ENCODE results near the gene GDAP1L1.

Gene GDAP1L1

DNA sequence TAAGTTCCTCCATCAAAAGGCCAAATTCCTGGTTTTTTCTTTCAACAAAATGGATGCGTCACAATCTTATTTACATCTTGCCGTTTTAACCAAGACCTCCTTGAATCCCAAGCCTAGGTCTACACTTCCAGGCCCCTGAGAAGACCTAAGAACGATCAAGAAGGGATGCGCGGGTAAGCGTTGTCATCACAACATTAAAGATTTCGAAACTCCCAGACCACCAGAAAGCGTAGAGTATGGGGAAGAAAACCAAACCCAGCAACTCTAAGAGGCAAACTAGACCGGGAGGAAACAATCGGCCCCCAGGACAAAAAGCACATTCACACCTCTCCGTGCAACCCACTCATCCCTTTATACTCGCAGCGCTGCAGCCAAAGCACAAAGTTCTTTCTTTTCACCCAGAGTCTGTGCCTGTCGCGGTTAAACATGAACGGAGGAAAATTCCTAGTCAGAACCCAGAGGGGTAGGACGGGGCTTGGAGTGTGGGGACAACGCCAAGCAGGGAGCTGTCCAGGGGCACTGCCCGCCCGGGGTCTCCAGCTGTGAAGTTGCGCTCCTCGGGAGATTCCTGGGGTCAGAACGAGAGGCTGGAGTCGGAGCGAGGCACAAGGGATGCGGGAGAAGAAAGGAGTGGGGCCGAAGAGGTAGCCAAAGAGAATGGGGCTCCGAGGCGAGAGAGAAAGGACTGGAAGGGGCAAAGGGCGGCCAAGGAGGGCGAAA lies 37.3 kb upstream of the GDAP1L1 start:
- peak overlapping the region; percentile 92 for H3K4me3 ChIP-seq (ENCODE audit: low read depth, low read length)
- in situ Hi-C loops (cut with HindIII; ENCODE audit: low sequenced_read_pairs) = no loop called here
- DNase-seq (ENCODE audit: low read depth, low spot score) = peak; percentile 25
- TF ChIP-seq, protein P1, sequence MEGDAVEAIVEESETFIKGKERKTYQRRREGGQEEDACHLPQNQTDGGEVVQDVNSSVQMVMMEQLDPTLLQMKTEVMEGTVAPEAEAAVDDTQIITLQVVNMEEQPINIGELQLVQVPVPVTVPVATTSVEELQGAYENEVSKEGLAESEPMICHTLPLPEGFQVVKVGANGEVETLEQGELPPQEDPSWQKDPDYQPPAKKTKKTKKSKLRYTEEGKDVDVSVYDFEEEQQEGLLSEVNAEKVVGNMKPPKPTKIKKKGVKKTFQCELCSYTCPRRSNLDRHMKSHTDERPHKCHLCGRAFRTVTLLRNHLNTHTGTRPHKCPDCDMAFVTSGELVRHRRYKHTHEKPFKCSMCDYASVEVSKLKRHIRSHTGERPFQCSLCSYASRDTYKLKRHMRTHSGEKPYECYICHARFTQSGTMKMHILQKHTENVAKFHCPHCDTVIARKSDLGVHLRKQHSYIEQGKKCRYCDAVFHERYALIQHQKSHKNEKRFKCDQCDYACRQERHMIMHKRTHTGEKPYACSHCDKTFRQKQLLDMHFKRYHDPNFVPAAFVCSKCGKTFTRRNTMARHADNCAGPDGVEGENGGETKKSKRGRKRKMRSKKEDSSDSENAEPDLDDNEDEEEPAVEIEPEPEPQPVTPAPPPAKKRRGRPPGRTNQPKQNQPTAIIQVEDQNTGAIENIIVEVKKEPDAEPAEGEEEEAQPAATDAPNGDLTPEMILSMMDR (IDR thresholded peaks at IDR 0.05; ENCODE audit: low read depth, low read length) = no peak

DNA sequence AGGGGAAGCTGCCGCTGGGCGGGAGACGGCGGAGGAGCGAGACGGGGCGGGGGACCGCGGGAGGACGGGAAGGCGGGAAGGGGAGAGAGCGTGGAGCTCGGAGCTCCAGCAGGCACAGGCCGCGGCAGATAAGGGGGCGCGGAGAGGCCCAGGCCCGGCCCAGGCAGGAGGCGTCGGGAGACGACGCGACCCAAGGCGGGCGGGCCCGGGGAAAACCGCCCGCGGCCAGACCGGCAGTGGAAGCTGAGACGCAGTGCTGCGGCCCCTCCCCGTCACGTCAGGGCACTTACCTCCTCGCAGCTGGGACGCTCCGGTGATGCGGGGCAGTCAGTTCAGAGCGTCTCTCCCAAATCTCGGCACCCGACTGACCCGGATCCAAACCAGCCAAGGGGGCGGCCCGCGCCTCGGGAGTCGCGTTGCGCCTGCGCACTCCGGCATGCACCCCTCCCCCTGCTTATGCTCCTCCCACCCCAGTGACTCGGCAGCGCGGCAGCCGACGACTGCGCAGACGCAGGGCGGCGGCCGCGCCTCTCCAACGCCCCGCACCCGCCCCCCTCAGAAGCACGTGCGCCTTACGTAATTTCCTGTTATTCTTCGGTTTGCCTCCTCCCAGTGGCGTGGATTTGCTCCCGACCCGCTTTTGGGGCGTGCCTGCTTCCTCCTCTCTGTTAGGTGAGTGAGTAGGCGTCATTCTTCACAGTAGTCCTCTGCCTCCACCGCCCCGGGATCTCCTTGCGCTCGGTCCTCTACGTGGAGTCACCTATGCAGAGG lies 36.5 kb upstream of the GDAP1L1 start, which contains the start of gene OSER1:
OSER1 (minus strand) TSS at position 366 of the 771 bp plus-strand sequence. CDS start 3,814 bp downstream, outside the sequence.
- peak within 1 kb of the TSS; percentile 92 for H3K4me3 ChIP-seq (ENCODE audit: low read depth, low read length)
- peak; percentile 97 for DNase-seq (ENCODE audit: low read depth, low spot score)
- in situ Hi-C loops (cut with HindIII; ENCODE audit: low sequenced_read_pairs) = no loop called here
- TF ChIP-seq, protein P1 (IDR thresholded peaks at IDR 0.05; ENCODE audit: low read depth, low read length) = no peak

DNA sequence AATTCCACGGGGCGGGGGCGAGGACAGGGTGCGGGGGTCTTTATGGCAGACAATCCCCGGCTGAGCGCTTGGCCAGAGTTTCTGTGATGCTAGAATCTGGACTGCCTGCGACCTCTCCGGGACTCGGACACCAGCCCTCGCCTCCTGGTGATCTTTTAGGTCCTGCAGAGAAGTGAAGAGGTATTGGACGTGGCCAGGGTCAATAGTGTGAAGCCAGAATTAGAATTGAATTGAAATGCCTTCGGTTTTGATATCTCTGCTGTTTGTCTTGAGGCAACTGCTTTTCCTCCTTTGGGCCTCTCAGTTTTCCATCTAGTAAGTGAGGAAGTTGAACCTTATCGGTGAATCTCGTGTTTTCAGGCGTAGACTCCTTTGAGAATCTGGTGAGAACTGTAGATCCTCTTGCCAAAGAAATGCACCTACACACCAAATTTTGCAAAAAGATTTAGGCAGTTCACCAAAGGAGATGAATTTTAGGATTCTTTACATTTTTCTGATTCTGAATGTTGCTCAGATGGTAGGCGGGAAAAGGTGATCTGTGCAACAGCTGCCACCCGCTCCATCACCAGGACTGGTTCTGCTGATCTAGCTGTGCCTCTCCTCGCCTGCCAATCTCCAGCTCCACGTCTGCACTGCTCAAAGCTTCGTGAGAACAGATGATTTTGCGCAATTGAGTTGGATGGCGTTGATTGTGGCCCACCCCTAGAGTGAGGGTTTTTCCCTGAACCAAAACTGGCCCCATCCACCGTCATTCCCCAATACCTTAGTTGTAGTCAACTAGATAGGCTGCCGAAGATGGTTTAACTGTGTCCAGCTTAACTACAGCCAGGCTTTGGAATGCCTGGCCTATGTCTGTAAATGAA lies 35.7 kb upstream of the GDAP1L1 start:
- in situ Hi-C loops (cut with HindIII; ENCODE audit: low sequenced_read_pairs) = no loop called here
- H3K4me3 ChIP-seq (ENCODE audit: low read depth, low read length) = peak overlapping the region; percentile 92
- TF ChIP-seq, protein P1 (IDR thresholded peaks at IDR 0.05; ENCODE audit: low read depth, low read length) = no peak
- peak; percentile 27 for DNase-seq (ENCODE audit: low read depth, low spot score)

DNA sequence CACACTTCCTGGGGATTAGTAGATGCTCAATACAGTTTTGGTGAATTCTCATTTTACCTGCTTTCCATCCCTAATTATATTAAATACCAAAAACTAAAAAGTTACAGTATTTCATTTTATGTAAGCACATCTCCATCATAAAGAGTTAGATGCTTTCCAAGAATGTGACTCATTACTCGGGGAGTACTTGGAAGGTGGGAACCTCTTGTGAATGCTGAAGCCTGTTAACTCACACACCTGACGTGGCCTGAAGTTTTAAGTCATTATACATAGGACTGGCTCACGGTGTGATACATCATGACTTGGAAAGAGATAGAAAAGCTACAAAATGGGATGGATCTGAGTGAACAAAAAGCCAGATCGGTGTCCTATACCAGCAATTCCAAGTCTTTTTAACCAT lies 34.3 kb upstream of the GDAP1L1 start:
- in situ Hi-C loops (cut with HindIII; ENCODE audit: low sequenced_read_pairs) = no loop called here

DNA sequence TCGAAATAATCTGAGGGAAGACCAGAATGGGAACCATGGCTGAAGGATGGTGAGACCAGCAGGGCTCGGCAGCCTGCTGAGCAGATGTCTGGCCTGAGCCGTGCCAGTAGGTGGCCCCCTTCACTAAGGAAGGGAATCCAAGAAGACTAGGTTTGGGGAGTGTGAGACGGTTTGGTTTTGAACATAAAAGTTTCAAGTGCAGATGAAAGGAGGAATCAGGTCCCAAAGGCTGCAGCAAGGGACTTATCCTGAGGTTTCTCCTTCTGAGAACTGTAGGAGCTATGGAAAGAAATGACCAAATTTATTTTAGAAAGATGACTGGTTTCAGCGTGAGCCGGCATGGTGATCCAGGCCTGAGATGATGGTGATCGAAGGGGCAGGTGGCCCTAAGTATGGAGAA lies 32.0 kb upstream of the GDAP1L1 start:
- H3K4me3 ChIP-seq (ENCODE audit: low read depth, low read length) = no peak overlapping the region
- in situ Hi-C loops (cut with HindIII; ENCODE audit: low sequenced_read_pairs) = no loop called here
- TF ChIP-seq, protein P1 (IDR thresholded peaks at IDR 0.05; ENCODE audit: low read depth, low read length) = peak; percentile 92
- peak; percentile 66 for DNase-seq (ENCODE audit: low read depth, low spot score)

More for the DNA sequence above, 34.3 kb upstream of the GDAP1L1 start:
- no peak overlapping the region for H3K4me3 ChIP-seq (ENCODE audit: low read depth, low read length)
- DNase-seq (ENCODE audit: low read depth, low spot score) = no peak
- TF ChIP-seq, protein P1 (IDR thresholded peaks at IDR 0.05; ENCODE audit: low read depth, low read length) = no peak
